ENCODE measurements around the gene C9orf72.

GRCh38 chr9:27499451-27499850, 73.8 kb downstream of the C9orf72 start:
- TF ChIP-seq CHD7 (IDR thresholded peaks at IDR 0.05; ENCODE audit: insufficient replicate concordance, low read length) (no peak), CEBPB (IDR thresholded peaks at IDR 0.05; ENCODE audit: low read depth, low read length) (no peak), MAFK (IDR thresholded peaks at IDR 0.05; ENCODE audit: low read depth, low read length) (no peak), CTCF (IDR thresholded peaks at IDR 0.05; ENCODE audit: control extremely low read depth in 1 of 3, insufficient read depth in 1 of 3, low read depth in 1 of 3, low read length in 3 of 3) (no peak), JUND (IDR thresholded peaks at IDR 0.05; ENCODE audit: low read length) (peak; percentile 72), RNF2 (IDR thresholded peaks at IDR 0.05; ENCODE audit: borderline replicate concordance, low read depth, low read length, missing control alignments, poor library complexity, severe bottlenecking) (no peak), EZH2 (IDR thresholded peaks at IDR 0.05; ENCODE audit: low read depth, low read length, severe bottlenecking) (no peak), RAD21 (IDR thresholded peaks at IDR 0.05 in 1 of 2, conservative IDR thresholded peaks at IDR 0.05 in 1 of 2; ENCODE audit: low read depth in 2 of 2, low read length in 2 of 2) (no peak), TAF1 (IDR thresholded peaks at IDR 0.05; ENCODE audit: low read depth, low read length) (no peak), SRF (IDR thresholded peaks at IDR 0.05; ENCODE audit: low read depth, low read length) (no peak)
